Tibial nerve (tissue), 4 donors: ENCODE measurements around the gene RBP3. TPM values are rescaled to one million over a fixed set of nuclear protein-coding genes. Genes with fewer than 3 reads are reported as not detected.

Experiments used
- DNase-seq, 2 donors: peaks; one replicate each; pipeline ENCODE4 v3.0.0-alpha.2; 2019; ENCODE audit warnings: low spot score in 2 of 2
- H3K27ac ChIP-seq, 4 donors: fragments of 200-600 bp; sonication (generic) in 3 of 4; one replicate each; pipeline ENCODE4 v1.5.1; 2017 to 2019; ENCODE audit warnings: mild to moderate bottlenecking in 1 of 4
- H3K27me3 ChIP-seq, 2 donors: fragments of 200-600 bp; sonication (generic) in 1 of 2; one replicate each; pipeline versions ENCODE4 v1.5.1 to v1.6.0; 2017 to 2019
- H3K36me3 ChIP-seq, 3 donors: fragments of 200-600 bp; sonication (generic); one replicate each; pipeline ENCODE4 v1.5.1; 2018 to 2019
- H3K4me1 ChIP-seq, 4 donors: fragments of 200-600 bp; sonication (generic) in 3 of 4; one replicate each; pipeline ENCODE4 v1.5.1; 2017 to 2019
- H3K4me3 ChIP-seq, 4 donors: fragments of 200-600 bp; sonication (generic) in 3 of 4; one replicate each; pipeline ENCODE4 v1.5.1; 2017 to 2019; ENCODE audit warnings: mild to moderate bottlenecking in 1 of 4, moderate library complexity in 1 of 4
- H3K9me3 ChIP-seq, 4 donors: fragments of 200-600 bp; sonication (generic) in 3 of 4; one replicate each; pipeline ENCODE4 v1.5.1; 2017 to 2019
- CTCF ChIP-seq, 5 experiments: fragments of 200-600 bp in 3 of 5; fragments of 450-650 bp in 2 of 5; sonication (generic) in 3 of 5; IDR thresholded peaks; one replicate each; pipeline ENCODE4 v1.5.1; 2016 to 2019; ENCODE audit warnings: antibody characterized with exemption in 5 of 5, mild to moderate bottlenecking in 3 of 5, moderate library complexity in 2 of 5
- EP300 ChIP-seq, 2 donors: sonication (generic); formaldehyde crosslinking; IDR thresholded peaks; one replicate each; pipeline ENCODE4 v1.6.1; 2017; ENCODE audit warnings: antibody characterized with exemption in 2 of 2, mild to moderate bottlenecking in 1 of 2
- POLR2A ChIP-seq, 2 donors: fragments of 450-650 bp; IDR thresholded peaks; one replicate each; pipeline ENCODE4 v1.6.1; 2017; ENCODE audit warnings: antibody characterized with exemption in 2 of 2, mild to moderate bottlenecking in 2 of 2, moderate library complexity in 2 of 2
- WGBS, 2 donors: methylation state at CpG; one replicate each; pipeline ENCODE4 v1.1.5; 2018; 5-methylcytosine and 5-hydroxymethylcytosine counted together
- total RNA-seq, 4 donors: library from RNA; depleted of rRNA; stranded (reverse); fragments of >200 nt; gene quantifications; one replicate each; pipeline ENCODE4 v1.1.0, GENCODE V29; 2016

RBP3 gene
- total RNA-seq, 4 donors from 2014 or later = not detected

DNA sequence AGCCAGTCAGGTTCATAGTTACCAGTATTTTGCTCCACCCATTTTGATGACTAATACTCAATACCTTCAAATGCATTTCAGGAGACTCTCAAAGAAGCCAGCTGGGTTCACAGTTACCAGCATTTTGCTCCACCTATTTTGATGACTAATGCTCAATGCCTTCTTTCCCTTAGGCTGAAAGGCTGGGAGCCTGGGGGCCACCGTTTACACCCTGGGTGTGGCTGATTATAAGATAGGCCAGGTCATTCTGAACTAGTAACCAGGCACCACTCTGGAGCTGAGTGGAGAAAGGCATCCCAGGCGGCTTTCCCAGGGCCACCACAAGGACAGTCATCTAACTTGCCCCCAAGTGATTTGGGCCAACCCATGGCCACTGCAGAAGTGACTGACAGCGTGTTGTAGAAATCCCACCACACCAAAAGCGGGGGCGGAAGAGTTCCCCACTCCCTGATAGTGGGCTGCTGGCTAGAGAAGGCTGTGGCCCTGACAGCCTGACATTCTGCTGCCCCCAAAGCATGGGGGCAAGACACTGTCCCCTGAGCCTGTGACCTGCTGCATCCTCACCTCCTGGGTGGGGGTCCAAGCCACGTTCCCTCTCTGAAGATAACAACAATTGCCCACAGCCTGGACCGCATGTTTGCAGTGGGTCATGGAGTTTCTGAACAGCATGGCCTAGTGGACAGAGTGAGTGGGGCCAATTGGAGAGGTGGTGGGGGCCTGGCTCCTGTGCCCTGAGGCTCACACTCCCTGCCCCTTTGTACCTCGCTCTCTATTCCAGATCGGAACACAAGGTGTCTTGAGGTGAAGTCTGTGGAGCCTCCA lies 58.9 kb downstream of the RBP3 start:
- no peak for DNase-seq
- no peak overlapping the region for H3K27ac ChIP-seq
- H3K9me3 ChIP-seq = no peaks in the 10 kb centered on the region
- TF ChIP-seq POLR2A (IDR thresholded peaks at IDR 0.05) (no peak), EP300 (IDR thresholded peaks at IDR 0.05) (no peak), CTCF (IDR thresholded peaks at IDR 0.05) (no peak)
- 84 to 88% methylated on average over 8 to 9 of the region's 9 CpGs for WGBS, 2 donors
- peaks cover 0 to 24% (median 13%) of the 10 kb centered on the region in 4 donors for H3K4me1 ChIP-seq
- no peaks in the 10 kb centered on the region for H3K36me3 ChIP-seq
- H3K4me3 ChIP-seq = no peak overlapping the region
- H3K27me3 ChIP-seq = no peaks in the 10 kb centered on the region

Other genes starting within 250 kb of the RBP3 start
- 10 to 100 TPM; 10.2 to 48.2 (median 22.9) TPM for gene GDF10, start 48.2 kb upstream of the RBP3 start, total RNA-seq
- gene GDF2, start 25.9 kb upstream of the RBP3 start, total RNA-seq = not detected
- 1 to 10 TPM in 2 of 4 donors, under 1 TPM in 1, not detected in 1; 0.59 to 1.1 (median 1.0) TPM for gene ZNF488, start 35.9 kb downstream of the RBP3 start, total RNA-seq
- 1 to 10 TPM in 3 of 4 donors, under 1 TPM in 1; 0.30 to 9.8 (median 4.2) TPM for gene ANXA8, start 135.8 kb downstream of the RBP3 start, total RNA-seq
- not detected for gene FAM25G, start 143.3 kb downstream of the RBP3 start, total RNA-seq
- gene AGAP9, start 175.3 kb downstream of the RBP3 start, total RNA-seq = 10 to 100 TPM in 3 of 4 donors, 1 to 10 TPM in 1; 3.3 to 26.7 (median 11.9) TPM